SK-N-SH treated with all-trans-retinoic acid at 6 μM for 48 hours (cell line): ENCODE data around the gene MARCHF9.

Experiments
- ATAC-seq: fragments of 200-7000 bp; cut with Tn5 transposase; 3 replicates; pipeline ENCODE4 v1.9.1; 2020; ENCODE audit warnings: mild to moderate bottlenecking, moderate library complexity
- ARNTL ChIP-seq: fragments of 450-650 bp; formaldehyde crosslinking; IDR thresholded peaks from 2 replicates; pipeline ENCODE4 v1.5.0; 2020; ENCODE audit warnings: low read depth, mild to moderate bottlenecking, moderate library complexity, borderline replicate concordance
- BACH2 ChIP-seq: fragments of 250-450 bp; sonication (Bioruptor Pico); IDR thresholded peaks from 2 replicates; pipeline ENCODE4 v1.9.0; 2021; ENCODE audit warnings: mild to moderate bottlenecking, borderline replicate concordance
- CREB5 ChIP-seq: fragments of 250-450 bp; sonication (Bioruptor Pico); IDR thresholded peaks from 2 replicates; pipeline ENCODE4 v1.5.1; 2020; ENCODE audit warnings: low read depth, mild to moderate bottlenecking, moderate library complexity
- CSDC2 ChIP-seq: fragments of 250-450 bp; sonication (Bioruptor Pico); IDR thresholded peaks from 2 replicates; pipeline ENCODE4 v1.5.0; 2020; ENCODE audit warnings: mild to moderate bottlenecking, moderate library complexity
- ESRRG ChIP-seq: fragments of 250-450 bp; sonication (Bioruptor Pico); IDR thresholded peaks from 2 replicates; pipeline ENCODE4 v1.6.1; 2021; ENCODE audit warnings: mild to moderate bottlenecking
- GLIS3 ChIP-seq: fragments of 250-450 bp; sonication (Bioruptor Pico); IDR thresholded peaks from 2 replicates; pipeline ENCODE4 v1.5.0; 2020; ENCODE audit warnings: mild to moderate bottlenecking, moderate library complexity
- ISL1 ChIP-seq: fragments of 250-450 bp; sonication (Bioruptor Pico); IDR thresholded peaks from 2 replicates; pipeline ENCODE4 v2.1.2; 2022; ENCODE audit warnings: mild to moderate bottlenecking, moderate library complexity
- OSR1 ChIP-seq: fragments of 250-450 bp; sonication (Bioruptor Pico); IDR thresholded peaks from 2 replicates; pipeline ENCODE4 v1.8.0; 2022; ENCODE audit warnings: moderate library complexity, mild to moderate bottlenecking, inconsistent platforms
- PATZ1 ChIP-seq: fragments of 250-450 bp; sonication (Bioruptor Pico); IDR thresholded peaks from 2 replicates; pipeline ENCODE4 v1.8.0; 2020; ENCODE audit warnings: mild to moderate bottlenecking, moderate library complexity, borderline replicate concordance
- RARB ChIP-seq: fragments of 250-450 bp; sonication (Bioruptor Pico); IDR thresholded peaks from 2 replicates; pipeline ENCODE4 v1.8.0; 2021; ENCODE audit warnings: mild to moderate bottlenecking, moderate library complexity
- SNAI2 ChIP-seq: fragments of 250-450 bp; sonication (Bioruptor Pico); IDR thresholded peaks from 2 replicates; pipeline ENCODE4 v1.5.0; 2020; ENCODE audit warnings: mild to moderate bottlenecking, moderate library complexity
- TCF4 ChIP-seq: fragments of 250-450 bp; sonication (Bioruptor Pico); IDR thresholded peaks from 2 replicates; pipeline ENCODE4 v1.8.0; 2021; ENCODE audit warnings: mild to moderate bottlenecking, moderate library complexity, borderline replicate concordance
- TOX ChIP-seq: fragments of 250-450 bp; sonication (Bioruptor Pico); IDR thresholded peaks from 2 replicates; pipeline ENCODE4 v1.8.0; 2021; ENCODE audit warnings: mild to moderate bottlenecking, moderate library complexity, borderline replicate concordance
- ZFP3 ChIP-seq: fragments of 250-450 bp; sonication (Bioruptor Pico); IDR thresholded peaks from 2 replicates; pipeline ENCODE4 v1.5.0; 2020; ENCODE audit warnings: mild to moderate bottlenecking, moderate library complexity
- ZFP30 ChIP-seq: fragments of 450-650 bp; formaldehyde crosslinking; IDR thresholded peaks from 2 replicates; pipeline ENCODE4 v1.5.0; 2022; ENCODE audit warnings: mild to moderate bottlenecking, moderate library complexity
- ZNF565 ChIP-seq: fragments of 450-650 bp; formaldehyde crosslinking; conservative IDR thresholded peaks from 2 replicates; pipeline ENCODE4 v1.5.0; 2020; ENCODE audit warnings: low read depth, mild to moderate bottlenecking, moderate library complexity
- ZNF8 ChIP-seq: fragments of 450-650 bp; formaldehyde crosslinking; IDR thresholded peaks from 2 replicates; pipeline ENCODE4 v1.5.0; 2020; ENCODE audit warnings: mild to moderate bottlenecking, moderate library complexity
- TF ChIP-seq, protein P1 (sequence below): fragments of 250-450 bp; sonication (Bioruptor Pico); IDR thresholded peaks from 2 replicates; pipeline ENCODE4 v1.5.0; 2020; ENCODE audit warnings: mild to moderate bottlenecking, moderate library complexity
- TF ChIP-seq, protein P2 (sequence below): fragments of 250-450 bp; sonication (Bioruptor Pico); IDR thresholded peaks from 2 replicates; pipeline ENCODE4 v1.8.0; 2021; ENCODE audit warnings: low read depth, mild to moderate bottlenecking, moderate library complexity, borderline replicate concordance

Gene MARCHF9

GRCh38 chr12:57765003-57765697, 10.2 kb downstream of the MARCHF9 start:
- peak; percentile 81 for ATAC-seq
- no peak for TF ChIP-seq ZFP30 (CRISPR knock-in tag)
- no peak for TF ChIP-seq ISL1 (CRISPR knock-in tag)
- TF ChIP-seq GLIS3: no peak
- no peak for TF ChIP-seq CREB5 (CRISPR knock-in tag)
- no peak for TF ChIP-seq ESRRG (CRISPR knock-in tag)
- TF ChIP-seq, protein P1, sequence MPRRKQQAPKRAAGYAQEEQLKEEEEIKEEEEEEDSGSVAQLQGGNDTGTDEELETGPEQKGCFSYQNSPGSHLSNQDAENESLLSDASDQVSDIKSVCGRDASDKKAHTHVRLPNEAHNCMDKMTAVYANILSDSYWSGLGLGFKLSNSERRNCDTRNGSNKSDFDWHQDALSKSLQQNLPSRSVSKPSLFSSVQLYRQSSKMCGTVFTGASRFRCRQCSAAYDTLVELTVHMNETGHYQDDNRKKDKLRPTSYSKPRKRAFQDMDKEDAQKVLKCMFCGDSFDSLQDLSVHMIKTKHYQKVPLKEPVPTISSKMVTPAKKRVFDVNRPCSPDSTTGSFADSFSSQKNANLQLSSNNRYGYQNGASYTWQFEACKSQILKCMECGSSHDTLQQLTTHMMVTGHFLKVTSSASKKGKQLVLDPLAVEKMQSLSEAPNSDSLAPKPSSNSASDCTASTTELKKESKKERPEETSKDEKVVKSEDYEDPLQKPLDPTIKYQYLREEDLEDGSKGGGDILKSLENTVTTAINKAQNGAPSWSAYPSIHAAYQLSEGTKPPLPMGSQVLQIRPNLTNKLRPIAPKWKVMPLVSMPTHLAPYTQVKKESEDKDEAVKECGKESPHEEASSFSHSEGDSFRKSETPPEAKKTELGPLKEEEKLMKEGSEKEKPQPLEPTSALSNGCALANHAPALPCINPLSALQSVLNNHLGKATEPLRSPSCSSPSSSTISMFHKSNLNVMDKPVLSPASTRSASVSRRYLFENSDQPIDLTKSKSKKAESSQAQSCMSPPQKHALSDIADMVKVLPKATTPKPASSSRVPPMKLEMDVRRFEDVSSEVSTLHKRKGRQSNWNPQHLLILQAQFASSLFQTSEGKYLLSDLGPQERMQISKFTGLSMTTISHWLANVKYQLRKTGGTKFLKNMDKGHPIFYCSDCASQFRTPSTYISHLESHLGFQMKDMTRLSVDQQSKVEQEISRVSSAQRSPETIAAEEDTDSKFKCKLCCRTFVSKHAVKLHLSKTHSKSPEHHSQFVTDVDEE (CRISPR knock-in tag): no peak
- TF ChIP-seq TCF4 (CRISPR knock-in tag): no peak
- no peak for TF ChIP-seq PATZ1 (CRISPR knock-in tag)
- TF ChIP-seq TOX (CRISPR knock-in tag): no peak
- no peak for TF ChIP-seq ZFP3 (CRISPR knock-in tag)
- no peak for TF ChIP-seq ZNF8 (CRISPR knock-in tag)

DNA sequence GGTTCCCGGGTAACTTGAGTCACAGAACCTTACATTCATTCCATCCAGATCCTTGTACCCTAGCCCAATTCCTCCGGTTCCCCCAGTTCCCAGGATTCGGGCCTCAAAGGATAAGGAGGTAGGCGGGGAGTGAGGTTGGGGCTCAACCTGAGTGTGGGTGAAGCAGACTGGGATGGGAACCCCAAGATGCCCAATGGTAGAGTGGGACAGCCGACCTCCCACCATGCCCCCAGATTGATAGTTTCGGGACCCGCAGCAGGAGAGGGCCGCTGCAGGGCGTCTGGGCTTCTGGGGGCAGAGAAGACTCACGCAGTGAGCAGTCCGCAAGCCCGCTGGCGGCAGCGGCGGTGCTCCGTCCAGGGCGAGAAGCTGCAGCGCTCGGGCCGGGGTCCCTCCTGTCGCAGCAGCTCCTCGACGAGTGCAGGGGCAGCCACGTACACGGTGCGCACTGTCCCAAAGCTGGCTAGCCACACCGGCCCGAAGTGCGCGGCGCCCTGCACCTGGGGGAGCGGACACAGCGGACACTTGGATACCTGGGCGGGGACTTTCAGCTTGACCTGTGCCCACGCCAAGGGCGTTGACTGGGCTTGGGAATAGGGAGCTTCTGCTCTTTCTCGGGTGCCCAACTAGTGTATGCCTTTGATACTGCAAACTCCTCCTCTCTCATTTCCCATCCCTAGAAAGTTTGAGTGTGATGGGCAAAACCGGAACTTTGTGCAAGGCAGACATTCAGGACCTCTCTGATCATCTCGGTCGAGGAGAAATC, 11.0 kb downstream of the MARCHF9 start:
- ATAC-seq: peak; percentile 19

More for the DNA sequence above, 11.0 kb downstream of the MARCHF9 start:
- TF ChIP-seq ARNTL (CRISPR knock-in tag) (no peak), ZNF565 (no peak), SNAI2 (CRISPR knock-in tag) (no peak), RARB (CRISPR knock-in tag) (no peak), BACH2 (CRISPR knock-in tag) (no peak), TCF4 (CRISPR knock-in tag) (no peak), OSR1 (no peak), CSDC2 (no peak), PATZ1 (CRISPR knock-in tag) (no peak)
- TF ChIP-seq, protein P2, sequence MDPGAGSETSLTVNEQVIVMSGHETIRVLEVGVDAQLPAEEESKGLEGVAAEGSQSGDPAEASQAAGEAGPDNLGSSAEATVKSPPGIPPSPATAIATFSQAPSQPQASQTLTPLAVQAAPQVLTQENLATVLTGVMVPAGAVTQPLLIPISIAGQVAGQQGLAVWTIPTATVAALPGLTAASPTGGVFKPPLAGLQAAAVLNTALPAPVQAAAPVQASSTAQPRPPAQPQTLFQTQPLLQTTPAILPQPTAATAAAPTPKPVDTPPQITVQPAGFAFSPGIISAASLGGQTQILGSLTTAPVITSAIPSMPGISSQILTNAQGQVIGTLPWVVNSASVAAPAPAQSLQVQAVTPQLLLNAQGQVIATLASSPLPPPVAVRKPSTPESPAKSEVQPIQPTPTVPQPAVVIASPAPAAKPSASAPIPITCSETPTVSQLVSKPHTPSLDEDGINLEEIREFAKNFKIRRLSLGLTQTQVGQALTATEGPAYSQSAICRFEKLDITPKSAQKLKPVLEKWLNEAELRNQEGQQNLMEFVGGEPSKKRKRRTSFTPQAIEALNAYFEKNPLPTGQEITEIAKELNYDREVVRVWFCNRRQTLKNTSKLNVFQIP (CRISPR knock-in tag): no peak
- TF ChIP-seq, protein P1 (CRISPR knock-in tag): no peak
